Endothelial cell of umbilical vein (primary cell): ENCODE data around the gene CALR3. TPM values are rescaled to one million over a fixed set of nuclear protein-coding genes. Genes with fewer than 3 reads are reported as not detected.

Experiments used
- BruUV-seq: library from RNA; stranded (reverse); fragments of 400-500 nt; replicated peaks from 2 replicates; lab custom pipeline; 2021; lab: Mats Ljungman, UMichigan
- CTCF ChIA-PET: fragments of 300-600, 350-600 bp; sonication (Branson Sonifier 250); formaldehyde crosslinking; loops from one replicate; lab custom pipeline; 2021; ENCODE audit warnings: antibody characterized with exemption, inconsistent platforms; lab: Charles Lee
- POLR2A ChIA-PET: fragments of 300-600, 350-600 bp; sonication (Branson Sonifier 250); formaldehyde crosslinking; loops from one replicate; lab custom pipeline; 2021; ENCODE audit warnings: antibody characterized with exemption, inconsistent platforms; lab: Charles Lee
- DNase-seq: peaks from one replicate; pipeline ENCODE4 v3.0.0-alpha.2; 2011; ENCODE audit warnings: low read depth, low spot score
- FAIRE-seq: peaks from 2 replicates; lab custom pipeline; 2011; peaks lifted over from hg19 to GRCh38; lab: Jason Lieb, UNC
- H2AFZ ChIP-seq: 2 replicates; pipeline ENCODE4 v1.6.0; 2012; ENCODE audit warnings: low read depth, low read length, control low read depth, inconsistent platforms
- H3K27ac ChIP-seq: 2 replicates; pipeline ENCODE4 v1.5.1; 2011; ENCODE audit warnings: low read depth, mild to moderate bottlenecking, control low read depth, low read length, moderate library complexity; ENCODE audit not compliant: insufficient read depth
- H3K27me3 ChIP-seq, 2 experiments: 2 replicates each; pipeline versions ENCODE4 v1.6.0 to v1.6.1; 2011; ENCODE audit warnings: low read length in 2 of 2, mixed read lengths in 1 of 2; ENCODE audit not compliant: control insufficient read depth in 2 of 2, insufficient read depth in 2 of 2
- H3K36me3 ChIP-seq, 2 experiments: 2 replicates in 1 of 2; 3 replicates in 1 of 2; pipeline ENCODE4 v1.5.1; 2011; ENCODE audit warnings: low read length in 2 of 2, mild to moderate bottlenecking in 1 of 2, moderate library complexity in 1 of 2; ENCODE audit not compliant: control insufficient read depth in 2 of 2, insufficient read depth in 2 of 2; ENCODE audit errors: extremely low read depth in 1 of 2
- H3K4me1 ChIP-seq: 3 replicates; pipeline ENCODE4 v1.5.1; 2011; ENCODE audit warnings: mild to moderate bottlenecking, low read length; ENCODE audit not compliant: control insufficient read depth, insufficient read depth; ENCODE audit errors: extremely low read depth
- H3K4me2 ChIP-seq: 2 replicates; pipeline ENCODE4 v1.6.1; 2011; ENCODE audit warnings: low read length, control low read depth, mixed read lengths; ENCODE audit not compliant: insufficient read depth
- H3K4me3 ChIP-seq, 3 experiments: fragments of 200-600 bp in 1 of 3; sonication (generic), shearing (Covaris generic) in 1 of 3; replicated peaks in 1 of 3; 2 replicates each; pipeline ENCODE4 v1.5.1; 2011 to 2016; ENCODE audit warnings: control low read depth in 3 of 3, low read length in 3 of 3, mild to moderate bottlenecking in 2 of 3, inconsistent platforms in 1 of 3, low read depth in 1 of 3, moderate library complexity in 1 of 3; ENCODE audit not compliant: insufficient read depth in 1 of 3
- H3K79me2 ChIP-seq: 2 replicates; pipeline ENCODE4 v1.6.0; 2012; ENCODE audit warnings: low read length, inconsistent platforms; ENCODE audit not compliant: control insufficient read depth, insufficient read depth
- H3K9ac ChIP-seq: replicated peaks from 2 replicates; pipeline ENCODE3; 2011; ENCODE audit warnings: low read length, control low read depth; ENCODE audit not compliant: insufficient read depth; ENCODE audit errors: extremely low read depth
- H3K9me1 ChIP-seq: replicated peaks from 3 replicates; pipeline ENCODE4 v1.6.0; 2011; ENCODE audit warnings: mild to moderate bottlenecking, low read length; ENCODE audit not compliant: control insufficient read depth, insufficient read depth; ENCODE audit errors: extremely low read depth
- H3K9me3 ChIP-seq: replicated peaks from 2 replicates; pipeline ENCODE4 v1.5.1; 2012; ENCODE audit warnings: low read length, inconsistent platforms; ENCODE audit not compliant: control insufficient read depth, insufficient read depth
- H4K20me1 ChIP-seq: replicated peaks from 2 replicates; pipeline ENCODE3; 2011; ENCODE audit warnings: mild to moderate bottlenecking, low read length; ENCODE audit not compliant: control insufficient read depth, insufficient read depth; ENCODE audit errors: extremely low read depth
- EZH2 ChIP-seq: IDR thresholded peaks from 2 replicates; pipeline ENCODE4 v1.6.1; 2012; ENCODE audit warnings: borderline replicate concordance, low read depth, mild to moderate bottlenecking, moderate library complexity, low read length, inconsistent platforms; ENCODE audit not compliant: severe bottlenecking
- FOS ChIP-seq: IDR thresholded peaks from 2 replicates; pipeline ENCODE4 v1.6.1; 2011; ENCODE audit warnings: mild to moderate bottlenecking, low read length, moderate library complexity, borderline replicate concordance; ENCODE audit not compliant: insufficient read depth
- GATA2 ChIP-seq: IDR thresholded peaks from 2 replicates; pipeline ENCODE4 v1.7.0; 2011; ENCODE audit warnings: low read depth, mild to moderate bottlenecking, moderate library complexity, mixed read lengths, low read length; ENCODE audit not compliant: insufficient read length, insufficient read depth
- JUN ChIP-seq: IDR thresholded peaks from 2 replicates; pipeline ENCODE4 v1.6.1; 2011; ENCODE audit warnings: borderline replicate concordance, low read depth; ENCODE audit not compliant: insufficient read length, insufficient read depth
- MYC ChIP-seq: IDR thresholded peaks from one replicate; pipeline ENCODE4 v1.6.1; 2011; ENCODE audit warnings: mild to moderate bottlenecking, low read depth, low read length
- POLR2A ChIP-seq: IDR thresholded peaks from 2 replicates; pipeline ENCODE4 v1.6.1; 2012; ENCODE audit warnings: low read depth, mild to moderate bottlenecking, control low read depth, low read length
- POLR2AphosphoS5 ChIP-seq: IDR thresholded peaks from 2 replicates; pipeline ENCODE4 v1.6.1; 2012; ENCODE audit warnings: low read depth, mild to moderate bottlenecking, control low read depth, low read length, moderate library complexity; ENCODE audit not compliant: insufficient read depth
- dilution Hi-C: fragments of 300-500 bp; cut with MboI; formaldehyde crosslinking; loops from one replicate; pipeline ENCODE4 v1.15.0; 2019; ENCODE audit warnings: low sequenced_read_pairs; ENCODE audit not compliant: extremely low pct_ligation_motif_present
- intact Hi-C: fragments of 100-400 bp; cut with micrococcal nuclease; formaldehyde crosslinking; loops from one replicate; pipeline ENCODE4 v1.10.0; 2022
- polyA plus RNA-seq, 4 experiments: library from polyadenylated mRNA; depleted of rRNA in 3 of 4; stranded (reverse) in 3 of 4; unstranded in 1 of 4; fragments of >200 nt; gene quantifications; 2 replicates each; pipeline versions ENCODE4 v1.2.1 to v1.2.3, GENCODE V29; 2011 to 2012; ENCODE audit warnings: missing spikeins in 1 of 4
- small RNA-seq: library from RNA; depleted of rRNA; stranded (forward); fragments of <200 nt; gene quantifications from one replicate; pipeline ENCODE3, GENCODE V24; 2012; ENCODE audit warnings: low replicate concordance, low read depth; ENCODE audit not compliant: insufficient read depth, insufficient read length
- total RNA-seq: library from RNA; stranded (reverse); gene quantifications from 2 replicates; pipeline ENCODE4 v1.2.3, GENCODE V29; 2021
- TF ChIP-seq, protein P1 (sequence below), 2 donors: IDR thresholded peaks; 1 replicate in 1 of 2; 2 replicates in 1 of 2; pipeline ENCODE4 v1.5.1; 2011; ENCODE audit warnings: low read length in 2 of 2, mild to moderate bottlenecking in 2 of 2, moderate library complexity in 2 of 2, control low read depth in 1 of 2, inconsistent platforms in 1 of 2, low read depth in 1 of 2; ENCODE audit not compliant: insufficient read depth in 1 of 2; ENCODE audit errors: extremely low read depth in 1 of 2
- TF ChIP-seq, protein P2 (sequence below): IDR thresholded peaks from 2 replicates; pipeline ENCODE4 v1.6.1; 2011; ENCODE audit not compliant: insufficient read depth, insufficient read length

Gene CALR3
- total and polyA plus RNA-seq, 2 donors (not counting 3 experiments of a cell fraction or from before 2014, with no cell fraction given) = not detected

DNA sequence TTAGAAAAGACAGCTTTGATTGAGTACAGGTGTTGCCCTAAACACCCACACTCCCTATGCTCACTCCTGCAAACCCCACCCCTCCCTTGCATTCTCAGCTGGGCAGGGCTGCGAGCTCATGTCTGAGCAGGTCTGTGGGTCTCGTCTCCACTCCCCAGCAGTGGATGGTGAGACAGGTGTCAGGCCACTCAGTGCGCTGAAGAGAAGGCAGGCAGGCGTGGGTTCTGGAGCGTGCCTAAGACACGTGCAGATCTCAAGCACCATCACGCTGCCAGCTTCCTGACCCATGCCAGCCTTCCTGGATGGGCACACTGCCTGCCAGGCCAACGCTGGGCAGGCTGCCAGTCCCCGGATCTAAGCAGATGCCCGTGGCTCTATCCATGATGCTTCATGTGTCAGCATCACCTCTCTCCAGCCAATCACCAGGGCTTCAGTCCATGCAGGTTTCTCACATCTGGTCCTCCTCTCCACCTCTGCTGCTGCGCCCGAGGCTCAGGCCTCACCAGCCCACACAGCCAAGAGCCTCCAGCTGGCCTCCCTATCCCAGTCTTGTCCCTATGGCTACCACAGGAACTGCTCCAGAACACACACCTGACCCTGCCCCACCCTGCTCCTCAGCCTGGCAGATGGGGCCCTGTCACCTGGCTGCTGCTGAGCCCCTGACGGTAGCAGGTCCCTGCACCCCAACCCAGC, 66.8 kb downstream of the CALR3 start:
- no peaks in the 10 kb centered on the region for H3K9me1 ChIP-seq
- no peak overlapping the region for H3K4me2 ChIP-seq
- no peak overlapping the region for H3K4me3 ChIP-seq
- peaks cover 9% of the 10 kb centered on the region for H3K4me1 ChIP-seq
- peak; percentile 21 for DNase-seq
- no TSS peak for BruUV-seq
- POLR2A ChIA-PET = no interaction called here
- no peak overlapping the region for H3K9ac ChIP-seq
- TF ChIP-seq POLR2A (no peak), FOS (no peak), POLR2AphosphoS5 (no peak), JUN (no peak), MYC (no peak), EZH2 (no peak), GATA2 (no peak)
- TF ChIP-seq, protein P1, sequence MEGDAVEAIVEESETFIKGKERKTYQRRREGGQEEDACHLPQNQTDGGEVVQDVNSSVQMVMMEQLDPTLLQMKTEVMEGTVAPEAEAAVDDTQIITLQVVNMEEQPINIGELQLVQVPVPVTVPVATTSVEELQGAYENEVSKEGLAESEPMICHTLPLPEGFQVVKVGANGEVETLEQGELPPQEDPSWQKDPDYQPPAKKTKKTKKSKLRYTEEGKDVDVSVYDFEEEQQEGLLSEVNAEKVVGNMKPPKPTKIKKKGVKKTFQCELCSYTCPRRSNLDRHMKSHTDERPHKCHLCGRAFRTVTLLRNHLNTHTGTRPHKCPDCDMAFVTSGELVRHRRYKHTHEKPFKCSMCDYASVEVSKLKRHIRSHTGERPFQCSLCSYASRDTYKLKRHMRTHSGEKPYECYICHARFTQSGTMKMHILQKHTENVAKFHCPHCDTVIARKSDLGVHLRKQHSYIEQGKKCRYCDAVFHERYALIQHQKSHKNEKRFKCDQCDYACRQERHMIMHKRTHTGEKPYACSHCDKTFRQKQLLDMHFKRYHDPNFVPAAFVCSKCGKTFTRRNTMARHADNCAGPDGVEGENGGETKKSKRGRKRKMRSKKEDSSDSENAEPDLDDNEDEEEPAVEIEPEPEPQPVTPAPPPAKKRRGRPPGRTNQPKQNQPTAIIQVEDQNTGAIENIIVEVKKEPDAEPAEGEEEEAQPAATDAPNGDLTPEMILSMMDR (IDR thresholded peaks at IDR 0.05; ENCODE audit: extremely low read depth in 1 of 2, insufficient read depth in 1 of 2, low read depth in 1 of 2, low read length in 2 of 2) = no peak
- TF ChIP-seq, protein P2, sequence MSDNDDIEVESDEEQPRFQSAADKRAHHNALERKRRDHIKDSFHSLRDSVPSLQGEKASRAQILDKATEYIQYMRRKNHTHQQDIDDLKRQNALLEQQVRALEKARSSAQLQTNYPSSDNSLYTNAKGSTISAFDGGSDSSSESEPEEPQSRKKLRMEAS = no peak
- H2AFZ ChIP-seq = no peak overlapping the region
- H4K20me1 ChIP-seq = no peaks in the 10 kb centered on the region
- H3K79me2 ChIP-seq = no peaks in the 10 kb centered on the region
- no peak overlapping the region for H3K27ac ChIP-seq
- no peaks in the 10 kb centered on the region for H3K27me3 ChIP-seq
- H3K9me3 ChIP-seq = no peaks in the 10 kb centered on the region
- peaks cover 0 to 15% of the 10 kb centered on the region in 2 experiments for H3K36me3 ChIP-seq
- CTCF ChIA-PET = interaction anchor here (0.8 to 1.1 kb wide), 2 partner anchors 13 to 70 kb away, joined by 3 read pairs; no protein-coding TSS in a partner anchor
- intact Hi-C loops = no loop called here
- FAIRE-seq = no peak
- dilution Hi-C loops = no loop called here

Small RNA genes lying within 50 kb of the gene (small RNA-seq; reads per million reads assigned to genes)
- not detected for gene RN7SL146P

Other genes starting within 250 kb of the CALR3 start
- 23.4 and 37.7 TPM in 2 replicates for gene KLF2, start 171.3 kb downstream of the CALR3 start, total RNA-seq
- 30.3 and 30.6 TPM in 2 replicates for gene KLF2, start 171.3 kb downstream of the CALR3 start, polyA plus RNA-seq
- gene EPS15L1, start 24.2 kb downstream of the CALR3 start, total RNA-seq = 31.2 and 38.8 TPM in 2 replicates
- gene EPS15L1, start 24.2 kb downstream of the CALR3 start, polyA plus RNA-seq = 14.5 and 16.5 TPM in 2 replicates
- 4.3 and 4.8 TPM in 2 replicates for gene C19orf44, start 227 bp upstream of the CALR3 start, total RNA-seq
- 2.8 and 3.5 TPM in 2 replicates for gene C19orf44, start 227 bp upstream of the CALR3 start, polyA plus RNA-seq
- 53.9 and 54.5 TPM in 2 replicates for gene CHERP, start 46.3 kb upstream of the CALR3 start, total RNA-seq
- 8.9 and 10.6 TPM in 2 replicates for gene CHERP, start 46.3 kb upstream of the CALR3 start, polyA plus RNA-seq
- gene SLC35E1, start 76.2 kb upstream of the CALR3 start, total RNA-seq = 30.4 and 37.5 TPM in 2 replicates
- gene SLC35E1, start 76.2 kb upstream of the CALR3 start, polyA plus RNA-seq = 36.0 and 50.1 TPM in 2 replicates
- gene MED26, start 132.0 kb upstream of the CALR3 start, total RNA-seq = 9.2 and 13.4 TPM in 2 replicates
- 5.6 and 6.2 TPM in 2 replicates for gene MED26, start 132.0 kb upstream of the CALR3 start, polyA plus RNA-seq
- gene SMIM7, start 164.0 kb upstream of the CALR3 start, total RNA-seq = 45.7 and 51.1 TPM in 2 replicates
- 53.7 and 62.0 TPM in 2 replicates for gene SMIM7, start 164.0 kb upstream of the CALR3 start, polyA plus RNA-seq
- gene TMEM38A, start 165.0 kb upstream of the CALR3 start, total RNA-seq = 1.6 and 2.2 TPM in 2 replicates
- 1.6 and 2.0 TPM in 2 replicates for gene TMEM38A, start 165.0 kb upstream of the CALR3 start, polyA plus RNA-seq
- not detected in 2 replicates for gene NWD1, start 223.7 kb upstream of the CALR3 start, total RNA-seq
- gene NWD1, start 223.7 kb upstream of the CALR3 start, polyA plus RNA-seq = not detected in 2 replicates